WTC11 (cell line): ENCODE data around the gene RPL31. TPM values are rescaled to one million over a fixed set of nuclear protein-coding genes. Genes with fewer than 3 reads are reported as not detected.

ENCODE experiments used
- ATAC-seq: fragments of 200-7000 bp; cut with Tn5 transposase; 2 replicates; pipeline ENCODE4 v1.10.0; 2021; ENCODE audit warnings: mild to moderate bottlenecking, moderate library complexity
- CTCF ChIA-PET: fragments of 300-600 bp; sonication (Branson Sonifier 250); formaldehyde crosslinking; loops from one replicate; lab custom pipeline; 2021; ENCODE audit warnings: antibody characterized with exemption; lab: Charles Lee
- POLR2A ChIA-PET: fragments of 350-600 bp; sonication (Branson Sonifier 250); formaldehyde crosslinking; loops from one replicate; lab custom pipeline; 2021; ENCODE audit warnings: antibody characterized with exemption; lab: Charles Lee
- DNase-seq: peaks from one replicate; pipeline ENCODE4 v3.0.0; 2021; ENCODE audit warnings: low spot score
- H3K27ac Mint-ChIP-seq: 2 replicates; pipeline ENCODE4 v1.8.0; 2021; ENCODE audit warnings: mixed read lengths
- H3K27me3 Mint-ChIP-seq: 2 replicates; pipeline ENCODE4 v1.8.0; 2021; ENCODE audit warnings: low read depth, mild to moderate bottlenecking, moderate library complexity, mixed read lengths
- H3K36me3 Mint-ChIP-seq: 2 replicates; pipeline ENCODE4 v1.8.0; 2021; ENCODE audit warnings: mixed read lengths
- H3K4me1 Mint-ChIP-seq: 2 replicates; pipeline ENCODE4 v1.8.0; 2022; ENCODE audit warnings: mixed read lengths
- H3K4me3 Mint-ChIP-seq: 2 replicates; pipeline ENCODE4 v1.8.0; 2021; ENCODE audit warnings: mild to moderate bottlenecking, moderate library complexity, mixed read lengths
- H3K9me3 Mint-ChIP-seq: 2 replicates; pipeline ENCODE4 v1.8.0; 2021; ENCODE audit warnings: mixed read lengths
- CBFB ChIP-seq: sonication (generic); formaldehyde crosslinking; IDR thresholded peaks from 2 replicates; pipeline ENCODE4 v1.8.1; 2022; ENCODE audit warnings: mild to moderate bottlenecking, low read depth, missing genetic modification reagents
- CREB1 ChIP-seq: sonication (generic); formaldehyde crosslinking; IDR thresholded peaks from 2 replicates; pipeline ENCODE4 v1.8.0; 2023; ENCODE audit warnings: mild to moderate bottlenecking, missing genetic modification reagents
- FOXJ3 ChIP-seq: sonication (generic); formaldehyde crosslinking; IDR thresholded peaks from 2 replicates; pipeline ENCODE4 v1.9.0; 2021; ENCODE audit warnings: missing genetic modification reagents, mild to moderate bottlenecking, borderline replicate concordance
- FOXP1 ChIP-seq: sonication (generic); formaldehyde crosslinking; IDR thresholded peaks from 2 replicates; pipeline ENCODE4 v1.8.0; 2022; ENCODE audit warnings: missing genetic modification reagents, mild to moderate bottlenecking, moderate library complexity, borderline replicate concordance
- HMGA2 ChIP-seq: fragments of 250-450 bp; sonication (Bioruptor Pico); IDR thresholded peaks from 2 replicates; pipeline ENCODE4 v1.4.0; 2021; ENCODE audit warnings: mild to moderate bottlenecking, moderate library complexity
- MYBL2 ChIP-seq: sonication (generic); formaldehyde crosslinking; IDR thresholded peaks from 2 replicates; pipeline ENCODE4 v1.8.1; 2023; ENCODE audit warnings: mild to moderate bottlenecking, moderate library complexity, missing genetic modification reagents
- NFE2L1 ChIP-seq: sonication (generic); formaldehyde crosslinking; IDR thresholded peaks from 2 replicates; pipeline ENCODE4 v1.8.1; 2023; ENCODE audit warnings: missing genetic modification reagents
- NFYB ChIP-seq: sonication (generic); formaldehyde crosslinking; conservative IDR thresholded peaks from 2 replicates; pipeline ENCODE4 v1.8.0; 2022; ENCODE audit warnings: low read depth, missing genetic modification reagents
- NR1H2 ChIP-seq: sonication (generic); formaldehyde crosslinking; IDR thresholded peaks from 2 replicates; pipeline ENCODE4 v1.9.0; 2021; ENCODE audit warnings: mild to moderate bottlenecking, moderate library complexity, missing genetic modification reagents
- PRRX2 ChIP-seq: fragments of 250-450 bp; sonication (Bioruptor Pico); IDR thresholded peaks from 2 replicates; pipeline ENCODE4 v1.8.0; 2021; ENCODE audit warnings: mild to moderate bottlenecking
- ZBTB21 ChIP-seq: sonication (generic); formaldehyde crosslinking; IDR thresholded peaks from 2 replicates; pipeline ENCODE4 v1.8.1; 2023; ENCODE audit warnings: mild to moderate bottlenecking, missing genetic modification reagents, borderline replicate concordance
- ZNF219 ChIP-seq: sonication (generic); formaldehyde crosslinking; IDR thresholded peaks from 2 replicates; pipeline ENCODE4 v1.8.0; 2023; ENCODE audit warnings: missing genetic modification reagents, mild to moderate bottlenecking, borderline replicate concordance
- ZNF232 ChIP-seq: sonication (generic); formaldehyde crosslinking; IDR thresholded peaks from 2 replicates; pipeline ENCODE4 v1.8.0; 2022; ENCODE audit warnings: mild to moderate bottlenecking, missing genetic modification reagents
- ZNF317 ChIP-seq: sonication (generic); formaldehyde crosslinking; IDR thresholded peaks from 2 replicates; pipeline ENCODE4 v1.8.1; 2023; ENCODE audit warnings: low read depth, mild to moderate bottlenecking, moderate library complexity, missing genetic modification reagents, borderline replicate concordance
- total RNA-seq: library from RNA; stranded (reverse); gene quantifications from 3 replicates; pipeline ENCODE4 v1.2.3, GENCODE V29; 2021
- TF ChIP-seq, protein P1 (sequence below): sonication (generic); formaldehyde crosslinking; IDR thresholded peaks from 2 replicates; pipeline ENCODE4 v1.8.1; 2022; ENCODE audit warnings: mild to moderate bottlenecking, moderate library complexity, missing genetic modification reagents
- TF ChIP-seq, protein P2 (sequence below): sonication (generic); formaldehyde crosslinking; IDR thresholded peaks from 2 replicates; pipeline ENCODE4 v1.8.1; 2022; ENCODE audit warnings: missing genetic modification reagents, borderline replicate concordance
- TF ChIP-seq, protein P3 (sequence below): sonication (generic); formaldehyde crosslinking; IDR thresholded peaks from 2 replicates; pipeline ENCODE4 v1.8.0; 2022; ENCODE audit warnings: missing genetic modification reagents
- TF ChIP-seq, protein P4 (sequence below): sonication (generic); formaldehyde crosslinking; IDR thresholded peaks from 2 replicates; pipeline ENCODE4 v1.8.0; 2023; ENCODE audit warnings: missing genetic modification reagents, mild to moderate bottlenecking, borderline replicate concordance
- TF ChIP-seq, protein P5 (sequence below): sonication (generic); formaldehyde crosslinking; IDR thresholded peaks from 2 replicates; pipeline ENCODE4 v1.8.1; 2023; ENCODE audit warnings: mild to moderate bottlenecking, moderate library complexity, missing genetic modification reagents
- TF ChIP-seq, protein P6 (sequence below): fragments of 250-450 bp; sonication (Bioruptor Pico); IDR thresholded peaks from 2 replicates; pipeline ENCODE4 v1.9.0; 2021; ENCODE audit warnings: moderate library complexity, mild to moderate bottlenecking, inconsistent platforms, borderline replicate concordance

RPL31 gene
- total RNA-seq, 1 experiment from 2014 or later = 1,590 TPM

DNA sequence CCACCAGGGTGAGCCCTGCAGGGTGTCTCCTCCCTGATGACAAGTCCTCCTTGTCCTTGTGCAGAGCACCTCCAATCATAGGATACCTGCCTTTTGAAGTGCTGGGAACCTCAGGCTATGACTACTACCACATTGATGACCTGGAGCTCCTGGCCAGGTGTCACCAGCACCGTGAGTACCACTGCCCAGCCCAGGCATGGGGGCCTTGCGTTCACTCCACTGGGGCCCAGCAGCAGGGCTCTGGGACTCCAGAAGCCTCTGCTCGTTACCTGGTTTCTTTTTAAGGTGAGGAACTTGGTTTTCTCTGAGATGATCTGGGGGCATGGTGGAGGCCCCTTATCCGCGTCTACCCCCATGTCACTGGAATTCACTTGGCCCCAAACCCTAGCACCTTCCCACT is 36.5 kb upstream of the RPL31 start:
- Mint-ChIP-seq H3K9me3 (no peaks in the 10 kb centered on the region), H3K27ac (no peak overlapping the region), H3K27me3 (no peaks in the 10 kb centered on the region), H3K4me3 (no peak overlapping the region), H3K4me1 (peaks cover 5% of the 10 kb centered on the region), H3K36me3 (no peaks in the 10 kb centered on the region)
- no peak for DNase-seq
- ChIA-PET CTCF (no interaction called here), POLR2A (no interaction called here)
- ATAC-seq = no peak
- TF ChIP-seq, protein P1, sequence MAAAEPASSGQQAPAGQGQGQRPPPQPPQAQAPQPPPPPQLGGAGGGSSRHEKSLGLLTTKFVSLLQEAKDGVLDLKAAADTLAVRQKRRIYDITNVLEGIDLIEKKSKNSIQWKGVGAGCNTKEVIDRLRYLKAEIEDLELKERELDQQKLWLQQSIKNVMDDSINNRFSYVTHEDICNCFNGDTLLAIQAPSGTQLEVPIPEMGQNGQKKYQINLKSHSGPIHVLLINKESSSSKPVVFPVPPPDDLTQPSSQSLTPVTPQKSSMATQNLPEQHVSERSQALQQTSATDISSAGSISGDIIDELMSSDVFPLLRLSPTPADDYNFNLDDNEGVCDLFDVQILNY = no peak
- no peak for TF ChIP-seq ZNF232 (CRISPR knock-in tag)
- no peak for TF ChIP-seq CBFB
- TF ChIP-seq, protein P2, sequence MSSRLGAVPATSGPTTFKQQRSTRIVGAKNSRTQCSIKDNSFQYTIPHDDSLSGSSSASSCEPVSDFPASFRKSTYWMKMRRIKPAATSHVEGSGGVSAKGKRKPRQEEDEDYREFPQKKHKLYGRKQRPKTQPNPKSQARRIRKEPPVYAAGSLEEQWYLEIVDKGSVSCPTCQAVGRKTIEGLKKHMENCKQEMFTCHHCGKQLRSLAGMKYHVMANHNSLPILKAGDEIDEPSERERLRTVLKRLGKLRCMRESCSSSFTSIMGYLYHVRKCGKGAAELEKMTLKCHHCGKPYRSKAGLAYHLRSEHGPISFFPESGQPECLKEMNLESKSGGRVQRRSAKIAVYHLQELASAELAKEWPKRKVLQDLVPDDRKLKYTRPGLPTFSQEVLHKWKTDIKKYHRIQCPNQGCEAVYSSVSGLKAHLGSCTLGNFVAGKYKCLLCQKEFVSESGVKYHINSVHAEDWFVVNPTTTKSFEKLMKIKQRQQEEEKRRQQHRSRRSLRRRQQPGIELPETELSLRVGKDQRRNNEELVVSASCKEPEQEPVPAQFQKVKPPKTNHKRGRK = no peak
- TF ChIP-seq, protein P3, sequence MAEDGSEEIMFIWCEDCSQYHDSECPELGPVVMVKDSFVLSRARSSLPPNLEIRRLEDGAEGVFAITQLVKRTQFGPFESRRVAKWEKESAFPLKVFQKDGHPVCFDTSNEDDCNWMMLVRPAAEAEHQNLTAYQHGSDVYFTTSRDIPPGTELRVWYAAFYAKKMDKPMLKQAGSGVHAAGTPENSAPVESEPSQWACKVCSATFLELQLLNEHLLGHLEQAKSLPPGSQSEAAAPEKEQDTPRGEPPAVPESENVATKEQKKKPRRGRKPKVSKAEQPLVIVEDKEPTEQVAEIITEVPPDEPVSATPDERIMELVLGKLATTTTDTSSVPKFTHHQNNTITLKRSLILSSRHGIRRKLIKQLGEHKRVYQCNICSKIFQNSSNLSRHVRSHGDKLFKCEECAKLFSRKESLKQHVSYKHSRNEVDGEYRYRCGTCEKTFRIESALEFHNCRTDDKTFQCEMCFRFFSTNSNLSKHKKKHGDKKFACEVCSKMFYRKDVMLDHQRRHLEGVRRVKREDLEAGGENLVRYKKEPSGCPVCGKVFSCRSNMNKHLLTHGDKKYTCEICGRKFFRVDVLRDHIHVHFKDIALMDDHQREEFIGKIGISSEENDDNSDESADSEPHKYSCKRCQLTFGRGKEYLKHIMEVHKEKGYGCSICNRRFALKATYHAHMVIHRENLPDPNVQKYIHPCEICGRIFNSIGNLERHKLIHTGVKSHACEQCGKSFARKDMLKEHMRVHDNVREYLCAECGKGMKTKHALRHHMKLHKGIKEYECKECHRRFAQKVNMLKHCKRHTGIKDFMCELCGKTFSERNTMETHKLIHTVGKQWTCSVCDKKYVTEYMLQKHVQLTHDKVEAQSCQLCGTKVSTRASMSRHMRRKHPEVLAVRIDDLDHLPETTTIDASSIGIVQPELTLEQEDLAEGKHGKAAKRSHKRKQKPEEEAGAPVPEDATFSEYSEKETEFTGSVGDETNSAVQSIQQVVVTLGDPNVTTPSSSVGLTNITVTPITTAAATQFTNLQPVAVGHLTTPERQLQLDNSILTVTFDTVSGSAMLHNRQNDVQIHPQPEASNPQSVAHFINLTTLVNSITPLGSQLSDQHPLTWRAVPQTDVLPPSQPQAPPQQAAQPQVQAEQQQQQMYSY = no peak
- no peak for TF ChIP-seq ZNF219 (CRISPR knock-in tag)
- TF ChIP-seq NFE2L1 (CRISPR knock-in tag) = no peak
- TF ChIP-seq, protein P4, sequence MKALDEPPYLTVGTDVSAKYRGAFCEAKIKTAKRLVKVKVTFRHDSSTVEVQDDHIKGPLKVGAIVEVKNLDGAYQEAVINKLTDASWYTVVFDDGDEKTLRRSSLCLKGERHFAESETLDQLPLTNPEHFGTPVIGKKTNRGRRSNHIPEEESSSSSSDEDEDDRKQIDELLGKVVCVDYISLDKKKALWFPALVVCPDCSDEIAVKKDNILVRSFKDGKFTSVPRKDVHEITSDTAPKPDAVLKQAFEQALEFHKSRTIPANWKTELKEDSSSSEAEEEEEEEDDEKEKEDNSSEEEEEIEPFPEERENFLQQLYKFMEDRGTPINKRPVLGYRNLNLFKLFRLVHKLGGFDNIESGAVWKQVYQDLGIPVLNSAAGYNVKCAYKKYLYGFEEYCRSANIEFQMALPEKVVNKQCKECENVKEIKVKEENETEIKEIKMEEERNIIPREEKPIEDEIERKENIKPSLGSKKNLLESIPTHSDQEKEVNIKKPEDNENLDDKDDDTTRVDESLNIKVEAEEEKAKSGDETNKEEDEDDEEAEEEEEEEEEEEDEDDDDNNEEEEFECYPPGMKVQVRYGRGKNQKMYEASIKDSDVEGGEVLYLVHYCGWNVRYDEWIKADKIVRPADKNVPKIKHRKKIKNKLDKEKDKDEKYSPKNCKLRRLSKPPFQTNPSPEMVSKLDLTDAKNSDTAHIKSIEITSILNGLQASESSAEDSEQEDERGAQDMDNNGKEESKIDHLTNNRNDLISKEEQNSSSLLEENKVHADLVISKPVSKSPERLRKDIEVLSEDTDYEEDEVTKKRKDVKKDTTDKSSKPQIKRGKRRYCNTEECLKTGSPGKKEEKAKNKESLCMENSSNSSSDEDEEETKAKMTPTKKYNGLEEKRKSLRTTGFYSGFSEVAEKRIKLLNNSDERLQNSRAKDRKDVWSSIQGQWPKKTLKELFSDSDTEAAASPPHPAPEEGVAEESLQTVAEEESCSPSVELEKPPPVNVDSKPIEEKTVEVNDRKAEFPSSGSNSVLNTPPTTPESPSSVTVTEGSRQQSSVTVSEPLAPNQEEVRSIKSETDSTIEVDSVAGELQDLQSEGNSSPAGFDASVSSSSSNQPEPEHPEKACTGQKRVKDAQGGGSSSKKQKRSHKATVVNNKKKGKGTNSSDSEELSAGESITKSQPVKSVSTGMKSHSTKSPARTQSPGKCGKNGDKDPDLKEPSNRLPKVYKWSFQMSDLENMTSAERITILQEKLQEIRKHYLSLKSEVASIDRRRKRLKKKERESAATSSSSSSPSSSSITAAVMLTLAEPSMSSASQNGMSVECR (CRISPR knock-in tag) = no peak
- no peak for TF ChIP-seq HMGA2
- no peak for TF ChIP-seq MYBL2
- TF ChIP-seq, protein P5, sequence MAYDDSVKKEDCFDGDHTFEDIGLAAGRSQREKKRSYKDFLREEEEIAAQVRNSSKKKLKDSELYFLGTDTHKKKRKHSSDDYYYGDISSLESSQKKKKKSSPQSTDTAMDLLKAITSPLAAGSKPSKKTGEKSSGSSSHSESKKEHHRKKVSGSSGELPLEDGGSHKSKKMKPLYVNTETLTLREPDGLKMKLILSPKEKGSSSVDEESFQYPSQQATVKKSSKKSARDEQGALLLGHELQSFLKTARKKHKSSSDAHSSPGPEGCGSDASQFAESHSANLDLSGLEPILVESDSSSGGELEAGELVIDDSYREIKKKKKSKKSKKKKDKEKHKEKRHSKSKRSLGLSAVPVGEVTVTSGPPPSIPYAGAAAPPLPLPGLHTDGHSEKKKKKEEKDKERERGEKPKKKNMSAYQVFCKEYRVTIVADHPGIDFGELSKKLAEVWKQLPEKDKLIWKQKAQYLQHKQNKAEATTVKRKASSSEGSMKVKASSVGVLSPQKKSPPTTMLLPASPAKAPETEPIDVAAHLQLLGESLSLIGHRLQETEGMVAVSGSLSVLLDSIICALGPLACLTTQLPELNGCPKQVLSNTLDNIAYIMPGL (CRISPR knock-in tag) = no peak
- TF ChIP-seq, protein P6, sequence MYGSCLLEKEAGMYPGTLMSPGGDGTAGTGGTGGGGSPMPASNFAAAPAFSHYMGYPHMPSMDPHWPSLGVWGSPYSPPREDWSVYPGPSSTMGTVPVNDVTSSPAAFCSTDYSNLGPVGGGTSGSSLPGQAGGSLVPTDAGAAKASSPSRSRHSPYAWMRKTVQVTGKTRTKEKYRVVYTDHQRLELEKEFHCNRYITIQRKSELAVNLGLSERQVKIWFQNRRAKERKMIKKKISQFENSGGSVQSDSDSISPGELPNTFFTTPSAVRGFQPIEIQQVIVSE (CRISPR knock-in tag) = no peak
- TF ChIP-seq, all 79 proteins: peak for 0

DNA sequence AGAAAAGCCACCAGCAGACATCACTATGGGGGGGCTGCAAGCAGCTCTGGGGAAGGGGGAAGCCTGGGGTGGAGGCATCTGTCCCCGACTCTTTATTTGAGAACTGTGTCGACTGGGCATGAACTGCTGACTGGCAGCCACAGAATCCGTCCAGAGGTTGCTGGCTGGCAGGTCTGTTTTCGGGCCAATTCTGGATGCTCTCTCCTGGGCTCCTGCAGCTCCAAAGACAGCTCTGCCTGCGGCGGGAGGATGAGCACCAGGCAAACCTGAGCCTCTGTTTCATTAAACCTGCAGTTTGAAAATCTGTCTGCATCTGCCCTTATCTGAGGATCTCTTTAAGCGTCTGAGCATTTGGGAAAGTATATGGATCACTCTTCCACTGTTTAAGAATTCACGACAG is 34.4 kb upstream of the RPL31 start:
- peaks cover 3% of the 10 kb centered on the region; the same call in 1 of the 2 replicates for H3K4me1 Mint-ChIP-seq
- H3K27me3 Mint-ChIP-seq = no peaks in the 10 kb centered on the region
- no peak overlapping the region for H3K27ac Mint-ChIP-seq
- DNase-seq (no peak), ATAC-seq (no peak)
- CTCF ChIA-PET = interaction anchor here (0.6 to 0.9 kb wide), 2 partner anchors 361 to 1159 kb away, joined by 4 read pairs; no protein-coding TSS in a partner anchor
- no peak overlapping the region for H3K4me3 Mint-ChIP-seq
- POLR2A ChIA-PET = no interaction called here
- H3K9me3 Mint-ChIP-seq = no peaks in the 10 kb centered on the region
- no peaks in the 10 kb centered on the region for H3K36me3 Mint-ChIP-seq
- TF ChIP-seq MYBL2 = no peak
- TF ChIP-seq PRRX2 = no peak
- no peak for TF ChIP-seq ZNF317 (CRISPR knock-in tag)
- TF ChIP-seq CREB1 (CRISPR knock-in tag) = no peak
- no peak for TF ChIP-seq NFYB (CRISPR knock-in tag)
- TF ChIP-seq FOXJ3 = no peak
- TF ChIP-seq FOXP1 (CRISPR knock-in tag) = no peak
- TF ChIP-seq ZBTB21 (CRISPR knock-in tag) = no peak
- no peak for TF ChIP-seq NR1H2 (CRISPR knock-in tag)
